Body of pancreas (tissue), 4 donors: Measurements from ENCODE around the gene HMG20B.
"Not testable (repeated sequence)": the region's sequence is repeated elsewhere in the genome, so short reads cannot be mapped to it uniquely, and the experiment has no call there.

Experiments used
- CTCF ChIP-seq, 7 experiments: fragments of 450-650 bp in 4 of 7; fragments of 200-600 bp in 3 of 7; sonication (generic) in 3 of 7; IDR thresholded peaks; one replicate each; pipeline ENCODE4 v1.5.1; 2016 to 2019; ENCODE audit warnings: antibody characterized with exemption in 7 of 7
- POLR2A ChIP-seq, 3 donors: fragments of 450-650 bp; IDR thresholded peaks; one replicate each; pipeline ENCODE4 v1.6.1; 2016; ENCODE audit warnings: antibody characterized with exemption in 3 of 3, mild to moderate bottlenecking in 2 of 3

- TF ChIP-seq CTCF, POLR2A (IDR thresholded peaks at IDR 0.05): not testable (repeated sequence)
Observed at GRCh38 chr19:3584036-3584802, 11.5 kb downstream of the HMG20B start.
